ENCODE results near the gene ZC3H7B.
"Not testable (repeated sequence)": the region's sequence is repeated elsewhere in the genome, so short reads cannot be mapped to it uniquely, and the experiment has no call there.

ZC3H7B gene

GRCh38 chr22:41285820-41286638, 15.3 kb upstream of the ZC3H7B start, which contains the start of gene RANGAP1:
Gene RANGAP1 (minus strand): TSS chr22:41286187. CDS start chr22:41281044, 5,143 bp downstream.
- peak; percentile 99 for DNase-seq (ENCODE audit: low spot score)

GRCh38 chr22:41286639-41287091, 14.7 kb upstream of the ZC3H7B start:
- DNase-seq (ENCODE audit: low spot score), result peak; percentile 29

- DNase-seq (ENCODE audit: low spot score), result peak; percentile 85
Measured at GRCh38 chr22:41288245-41288946, 12.9 kb upstream of the ZC3H7B start.

GRCh38 chr22:41289671-41290070, 11.7 kb upstream of the ZC3H7B start:
- no peak for DNase-seq (ENCODE audit: low spot score)

- DNase-seq (ENCODE audit: low spot score), result no peak
Measured at GRCh38 chr22:41290262-41291221, 10.8 kb upstream of the ZC3H7B start.

- not testable (repeated sequence) for DNase-seq (ENCODE audit: low spot score)
Measured at GRCh38 chr22:41294816-41295215, 6.5 kb upstream of the ZC3H7B start.

- no peak for DNase-seq (ENCODE audit: low spot score)
Measured at GRCh38 chr22:41296826-41297667, 4.3 kb upstream of the ZC3H7B start.

GRCh38 chr22:41300661-41301060, 664 bp upstream of the ZC3H7B start:
- no peak for DNase-seq (ENCODE audit: low spot score)

GRCh38 chr22:41302021-41302767, 869 bp downstream of the ZC3H7B start:
- DNase-seq (ENCODE audit: low spot score), result no peak

GRCh38 chr22:41302811-41303210, 1.5 kb downstream of the ZC3H7B start:
- no peak for DNase-seq (ENCODE audit: low spot score)

- DNase-seq (ENCODE audit: low spot score), result no peak
Measured at GRCh38 chr22:41305646-41306045, 4.3 kb downstream of the ZC3H7B start.

GRCh38 chr22:41308054-41308453, 6.7 kb downstream of the ZC3H7B start:
- DNase-seq (ENCODE audit: low spot score), result no peak

- DNase-seq (ENCODE audit: low spot score), result no peak
Measured at GRCh38 chr22:41308544-41308947, 7.2 kb downstream of the ZC3H7B start.

- DNase-seq (ENCODE audit: low spot score), result no peak
Measured at GRCh38 chr22:41310336-41310735, 9.0 kb downstream of the ZC3H7B start.

GRCh38 chr22:41311487-41311886, 10.2 kb downstream of the ZC3H7B start:
- DNase-seq (ENCODE audit: low spot score), result no peak

GRCh38 chr22:41314821-41315220, 13.5 kb downstream of the ZC3H7B start:
- no peak for DNase-seq (ENCODE audit: low spot score)

- no peak for DNase-seq (ENCODE audit: low spot score)
Measured at GRCh38 chr22:41315586-41315985, 14.3 kb downstream of the ZC3H7B start.

- no peak for DNase-seq (ENCODE audit: low spot score)
Measured at GRCh38 chr22:41320416-41321240, 19.3 kb downstream of the ZC3H7B start.

- DNase-seq (ENCODE audit: low spot score), result no peak
Measured at GRCh38 chr22:41324821-41325528, 23.6 kb downstream of the ZC3H7B start.
